Activated CD8-positive, alpha-beta T cell treated with anti-CD3 and anti-CD28 coated beads, Interleukin-2, amount 10 ng/mL, durations not matched to agents 7 days and 5 days (primary cell): ENCODE data around the gene SIAH3. TPM values are rescaled to one million over a fixed set of nuclear protein-coding genes. Genes with fewer than 3 reads are reported as not detected.
"Not testable (repeated sequence)": the region's sequence is repeated elsewhere in the genome, so short reads cannot be mapped to it uniquely, and the experiment has no call there.

Source experiments
- ATAC-seq: fragments of 150-1000 bp; cut with Tn5 transposase; one replicate; pipeline ENCODE4 v1.10.0; 2021; ENCODE audit warnings: moderate library complexity
- CTCF ChIA-PET: fragments of 350-600 bp; sonication (Branson Sonifier 250); formaldehyde crosslinking; loops from one replicate; lab custom pipeline; 2021; ENCODE audit warnings: antibody characterized with exemption; lab: Charles Lee
- POLR2A ChIA-PET: fragments of 350-600 bp; sonication (Branson Sonifier 250); formaldehyde crosslinking; loops from one replicate; lab custom pipeline; 2021; ENCODE audit warnings: antibody characterized with exemption; lab: Charles Lee
- DNase-seq: peaks from one replicate; pipeline ENCODE4 v3.0.0-alpha.2; 2020
- H3K27ac Mint-ChIP-seq: one replicate; pipeline ENCODE4 v1.8.0; 2021; ENCODE audit warnings: mild to moderate bottlenecking, mixed read lengths
- H3K27me3 Mint-ChIP-seq: one replicate; pipeline ENCODE4 v1.8.0; 2021; ENCODE audit warnings: low read depth, mixed read lengths
- H3K36me3 Mint-ChIP-seq: one replicate; pipeline ENCODE4 v1.8.0; 2021; ENCODE audit warnings: low read depth, mixed read lengths
- H3K4me1 Mint-ChIP-seq: one replicate; pipeline ENCODE4 v1.8.0; 2021; ENCODE audit warnings: low read depth, mixed read lengths
- H3K4me3 Mint-ChIP-seq: one replicate; pipeline ENCODE4 v1.8.0; 2021; ENCODE audit warnings: mild to moderate bottlenecking, mixed read lengths
- H3K9me3 Mint-ChIP-seq: one replicate; pipeline ENCODE4 v1.8.0; 2022; ENCODE audit warnings: mixed read lengths; ENCODE audit not compliant: insufficient read depth
- total RNA-seq, 2 experiments: library from RNA; stranded (reverse); gene quantifications; one replicate each; pipeline ENCODE4 v1.2.3, GENCODE V29; 2021

The SIAH3 gene
- total RNA-seq, 2 experiments from 2014 or later: not detected

DNA sequence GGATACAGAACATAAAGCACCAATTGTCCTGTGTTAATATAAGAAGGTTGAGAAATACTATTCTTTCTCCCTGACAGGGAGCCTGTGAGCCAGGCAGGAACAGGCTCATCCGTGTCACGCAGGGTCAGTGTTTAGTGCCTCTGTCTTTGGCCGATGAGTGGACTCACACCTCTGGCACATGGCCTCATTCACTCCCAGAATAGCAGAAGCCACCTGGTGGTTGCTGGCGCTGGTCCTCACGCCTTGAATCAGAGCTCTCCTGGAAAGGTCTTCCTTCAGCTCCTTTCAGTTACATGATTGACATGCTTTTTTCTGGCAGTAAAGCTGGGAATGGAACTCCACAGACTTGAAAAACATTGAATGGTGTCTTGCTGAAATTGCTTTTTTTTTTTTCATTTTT lies 28.1 kb upstream of the SIAH3 start:
- ATAC-seq: no peak
- Mint-ChIP-seq H3K4me3 (no peak overlapping the region), H3K36me3 (no peaks in the 10 kb centered on the region), H3K9me3 (no peaks in the 10 kb centered on the region), H3K27me3 (peaks cover 12% of the 10 kb centered on the region), H3K27ac (no peak overlapping the region), H3K4me1 (no peaks in the 10 kb centered on the region)
- ChIA-PET CTCF (no interaction called here), POLR2A (no interaction called here)
- DNase-seq: no peak

DNA sequence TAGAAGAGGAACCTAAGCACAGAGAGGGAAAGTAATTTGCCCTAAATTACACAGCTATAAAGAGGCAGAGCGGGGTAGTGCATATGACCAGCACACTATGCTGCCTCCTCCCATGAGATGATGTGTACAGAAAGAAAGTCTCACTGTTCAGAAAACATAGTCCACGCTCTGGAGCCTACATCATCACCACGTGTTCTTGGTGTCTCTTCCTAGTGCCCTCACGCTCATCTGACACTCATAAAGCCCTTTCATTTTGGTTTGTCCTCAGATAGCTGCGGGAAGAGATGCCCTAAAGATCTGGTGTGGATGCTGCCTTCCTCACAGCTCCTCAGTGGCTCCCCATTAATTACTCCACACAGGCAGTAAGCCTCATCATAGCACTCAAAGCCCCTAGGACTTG lies 27.4 kb upstream of the SIAH3 start:
- no peaks in the 10 kb centered on the region for H3K9me3 Mint-ChIP-seq
- DNase-seq: no peak
- H3K27ac Mint-ChIP-seq: no peak overlapping the region
- no peaks in the 10 kb centered on the region for H3K4me1 Mint-ChIP-seq
- no peak for ATAC-seq
- H3K36me3 Mint-ChIP-seq: no peaks in the 10 kb centered on the region
- POLR2A ChIA-PET: no interaction called here
- H3K27me3 Mint-ChIP-seq: peaks cover 11% of the 10 kb centered on the region
- CTCF ChIA-PET: no interaction called here
- no peak overlapping the region for H3K4me3 Mint-ChIP-seq

DNA sequence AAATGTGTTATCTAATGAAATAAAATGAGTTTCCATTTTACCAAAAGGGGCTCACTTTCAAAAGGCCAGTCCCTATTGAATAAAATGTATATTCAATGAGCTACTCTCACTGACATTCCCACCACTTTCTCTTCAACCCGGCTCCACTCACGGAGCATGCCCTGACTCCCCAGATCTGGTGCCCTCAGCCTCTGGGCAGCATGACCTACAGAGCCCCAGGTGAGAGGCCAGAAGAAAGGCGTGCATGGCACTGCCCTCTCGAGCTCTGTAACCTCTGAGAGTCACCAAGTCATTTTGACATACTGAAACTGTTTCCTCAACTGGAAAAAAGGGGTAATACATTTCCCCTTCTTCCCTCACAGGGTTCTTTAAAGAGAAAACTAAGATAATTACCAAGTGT lies 25.2 kb upstream of the SIAH3 start:
- POLR2A ChIA-PET: no interaction called here
- CTCF ChIA-PET: no interaction called here
- Mint-ChIP-seq H3K4me3 (no peak overlapping the region), H3K9me3 (no peaks in the 10 kb centered on the region), H3K4me1 (no peaks in the 10 kb centered on the region), H3K36me3 (no peaks in the 10 kb centered on the region), H3K27ac (no peak overlapping the region), H3K27me3 (peaks cover 5% of the 10 kb centered on the region)
- ATAC-seq (no peak), DNase-seq (no peak)

DNA sequence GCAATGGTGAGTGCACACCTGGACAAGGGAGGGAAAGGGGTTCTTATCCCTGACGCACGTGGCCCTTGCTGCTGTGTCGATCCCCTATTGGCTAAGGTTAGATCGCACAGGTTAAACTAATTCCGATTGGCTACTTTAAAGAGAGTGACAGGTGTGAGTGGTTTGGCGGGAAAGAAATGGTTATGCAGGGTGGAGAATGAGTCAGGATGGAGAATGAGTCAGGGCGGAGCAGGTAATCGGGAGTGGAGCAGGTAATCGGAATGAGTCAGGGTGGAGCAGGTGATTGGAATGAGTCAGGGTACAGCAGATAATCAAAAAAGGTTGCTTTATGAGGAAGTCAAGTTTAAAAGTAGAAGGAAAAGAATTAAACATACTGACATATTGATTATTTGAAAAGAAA lies 24.4 kb upstream of the SIAH3 start:
- no peak overlapping the region for H3K4me3 Mint-ChIP-seq
- no peaks in the 10 kb centered on the region for H3K9me3 Mint-ChIP-seq
- ChIA-PET CTCF (no interaction called here), POLR2A (no interaction called here)
- ATAC-seq: no peak
- peaks cover 5% of the 10 kb centered on the region for H3K27me3 Mint-ChIP-seq
- no peak overlapping the region for H3K27ac Mint-ChIP-seq
- DNase-seq: no peak
- H3K36me3 Mint-ChIP-seq: no peaks in the 10 kb centered on the region
- no peaks in the 10 kb centered on the region for H3K4me1 Mint-ChIP-seq

DNA sequence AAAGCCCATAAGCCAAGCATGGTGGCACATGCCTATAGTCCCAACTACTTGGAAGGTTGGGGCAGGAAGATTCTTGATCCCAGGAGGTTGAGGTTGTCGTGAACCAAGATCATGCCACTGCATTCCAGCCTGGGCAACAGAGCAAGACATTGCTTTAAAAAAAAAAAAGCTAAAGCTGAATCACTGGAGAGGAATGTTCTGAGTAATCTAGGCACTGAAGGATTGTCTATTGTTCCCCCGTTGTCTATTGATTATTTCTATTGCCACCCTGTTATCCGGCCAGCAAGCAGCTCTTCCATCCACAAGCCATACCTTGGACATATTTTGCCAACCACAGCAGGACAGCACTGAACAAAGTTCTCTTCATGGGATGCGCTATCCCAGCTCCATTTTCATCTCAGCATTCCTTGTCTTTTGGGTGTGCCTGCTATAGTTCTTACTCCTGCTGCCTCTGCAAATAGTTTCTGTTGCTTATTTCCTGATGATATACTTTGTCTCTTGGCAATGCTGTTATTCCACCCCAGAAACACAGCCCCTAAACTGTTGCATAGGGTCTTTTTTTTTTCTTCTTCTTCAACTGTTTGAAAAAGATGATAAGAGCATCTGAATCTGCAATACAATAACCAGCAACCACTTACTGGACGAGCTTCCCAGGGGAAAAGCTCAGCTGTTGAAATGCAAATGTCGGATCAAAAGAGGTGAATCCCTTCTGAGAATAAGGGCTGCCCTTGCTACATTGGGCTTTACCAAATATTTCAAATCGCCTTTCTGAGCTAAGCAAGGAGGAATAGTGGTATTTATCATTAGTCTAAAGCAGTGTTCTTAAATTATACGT lies 22.2 kb upstream of the SIAH3 start:
- DNase-seq (no peak), ATAC-seq (no peak)
- POLR2A ChIA-PET: no interaction called here
- Mint-ChIP-seq H3K27me3 (no peaks in the 10 kb centered on the region), H3K27ac (no peak overlapping the region), H3K9me3 (no peaks in the 10 kb centered on the region), H3K36me3 (no peaks in the 10 kb centered on the region), H3K4me3 (no peak overlapping the region), H3K4me1 (no peaks in the 10 kb centered on the region)
- CTCF ChIA-PET: no interaction called here

DNA sequence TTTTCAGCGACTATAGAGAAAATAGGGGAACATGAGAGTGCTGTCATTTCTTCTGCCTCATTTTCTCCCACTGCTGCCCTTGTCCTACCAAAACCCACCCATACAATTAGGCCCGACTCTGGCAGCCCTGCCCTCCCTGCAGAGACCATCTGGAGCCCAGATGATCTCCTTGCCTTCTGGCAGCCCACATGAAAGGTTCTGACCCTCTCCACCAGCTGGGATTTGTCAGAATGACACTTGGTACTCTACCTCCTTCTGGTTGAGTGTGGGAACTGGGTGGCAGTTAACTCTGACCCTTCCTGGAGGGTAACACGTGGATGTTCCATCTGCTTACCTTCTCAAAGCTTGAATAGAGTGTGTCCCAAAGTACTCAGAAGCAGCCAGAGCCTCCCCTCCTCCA lies 21.0 kb upstream of the SIAH3 start:
- Mint-ChIP-seq H3K27ac (no peak overlapping the region), H3K4me1 (no peaks in the 10 kb centered on the region), H3K27me3 (no peaks in the 10 kb centered on the region), H3K9me3 (no peaks in the 10 kb centered on the region), H3K36me3 (no peaks in the 10 kb centered on the region), H3K4me3 (no peak overlapping the region)
- no peak for ATAC-seq
- no peak for DNase-seq
- CTCF ChIA-PET: no interaction called here
- POLR2A ChIA-PET: no interaction called here

DNA sequence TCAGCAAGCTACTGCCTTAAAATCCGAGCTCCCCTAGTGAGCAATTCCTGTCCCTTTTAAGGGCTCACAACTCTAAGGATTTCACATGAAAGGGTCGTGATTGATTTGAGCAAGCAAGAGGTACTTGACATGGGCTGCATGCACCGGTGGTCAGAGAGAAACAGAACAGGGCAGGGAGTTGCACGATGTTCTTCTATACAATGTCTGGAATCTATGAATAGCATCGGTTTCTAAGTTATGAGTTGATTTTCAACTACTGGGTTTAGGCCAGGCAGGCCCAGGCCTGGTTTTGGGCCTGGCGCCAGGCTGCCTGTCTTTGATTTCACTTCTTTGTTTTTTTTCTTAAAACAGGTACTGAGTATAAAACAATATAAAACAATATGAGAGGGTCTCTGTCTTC lies 19.6 kb upstream of the SIAH3 start:
- H3K4me3 Mint-ChIP-seq, H3K27ac Mint-ChIP-seq, H3K4me1 Mint-ChIP-seq, H3K27me3 Mint-ChIP-seq, DNase-seq, ATAC-seq, H3K9me3 Mint-ChIP-seq, H3K36me3 Mint-ChIP-seq, POLR2A ChIA-PET, CTCF ChIA-PET: not testable (repeated sequence)

DNA sequence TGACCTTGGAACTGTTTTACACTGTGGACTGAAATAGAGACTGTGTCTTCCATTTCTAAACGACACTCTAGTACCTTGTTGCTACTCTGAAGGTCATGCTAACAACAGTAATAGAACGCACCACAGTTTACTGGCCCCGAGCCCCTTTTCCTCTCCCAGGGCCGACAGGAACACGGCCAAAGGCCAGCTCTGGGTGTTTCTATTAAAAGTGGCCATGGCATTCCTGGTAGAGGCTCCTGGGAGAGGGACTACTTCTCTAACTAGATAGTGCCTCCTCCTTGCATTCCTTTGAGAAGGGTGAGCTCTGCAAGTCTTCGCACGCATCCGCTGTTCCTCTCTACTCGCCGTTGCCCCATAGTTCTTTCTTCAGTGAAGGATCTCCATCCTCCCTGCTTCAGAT lies 18.7 kb upstream of the SIAH3 start:
- no peaks in the 10 kb centered on the region for H3K9me3 Mint-ChIP-seq
- no peaks in the 10 kb centered on the region for H3K4me1 Mint-ChIP-seq
- POLR2A ChIA-PET: no interaction called here
- CTCF ChIA-PET: no interaction called here
- no peaks in the 10 kb centered on the region for H3K27me3 Mint-ChIP-seq
- no peaks in the 10 kb centered on the region for H3K36me3 Mint-ChIP-seq
- H3K27ac Mint-ChIP-seq: no peak overlapping the region
- no peak for DNase-seq
- no peak for ATAC-seq
- H3K4me3 Mint-ChIP-seq: no peak overlapping the region

DNA sequence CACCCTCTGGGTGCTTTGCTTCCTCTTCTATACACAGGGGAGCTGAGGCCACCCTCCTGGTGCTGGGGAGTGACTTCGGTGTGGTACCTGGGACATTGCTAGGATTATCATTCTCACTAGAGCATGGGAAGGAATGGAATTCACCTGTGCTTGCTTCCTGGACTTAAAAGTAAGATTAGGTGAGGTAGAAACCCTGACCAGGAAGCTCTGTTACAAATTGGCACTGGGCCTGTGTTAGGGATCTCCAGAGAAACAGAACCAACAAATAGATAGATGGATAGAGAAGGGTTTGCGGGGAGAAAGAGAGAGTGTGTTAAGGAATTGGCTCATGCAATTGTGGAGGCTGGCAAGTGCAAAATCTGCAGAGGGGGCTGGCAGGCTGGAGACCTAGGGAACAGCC lies 13.9 kb upstream of the SIAH3 start:
- no peaks in the 10 kb centered on the region for H3K36me3 Mint-ChIP-seq
- no peak overlapping the region for H3K27ac Mint-ChIP-seq
- no peaks in the 10 kb centered on the region for H3K4me1 Mint-ChIP-seq
- ChIA-PET POLR2A (no interaction called here), CTCF (no interaction called here)
- H3K9me3 Mint-ChIP-seq: no peaks in the 10 kb centered on the region
- H3K27me3 Mint-ChIP-seq: peaks cover 11% of the 10 kb centered on the region
- no peak overlapping the region for H3K4me3 Mint-ChIP-seq
- no peak for DNase-seq
- ATAC-seq: no peak

DNA sequence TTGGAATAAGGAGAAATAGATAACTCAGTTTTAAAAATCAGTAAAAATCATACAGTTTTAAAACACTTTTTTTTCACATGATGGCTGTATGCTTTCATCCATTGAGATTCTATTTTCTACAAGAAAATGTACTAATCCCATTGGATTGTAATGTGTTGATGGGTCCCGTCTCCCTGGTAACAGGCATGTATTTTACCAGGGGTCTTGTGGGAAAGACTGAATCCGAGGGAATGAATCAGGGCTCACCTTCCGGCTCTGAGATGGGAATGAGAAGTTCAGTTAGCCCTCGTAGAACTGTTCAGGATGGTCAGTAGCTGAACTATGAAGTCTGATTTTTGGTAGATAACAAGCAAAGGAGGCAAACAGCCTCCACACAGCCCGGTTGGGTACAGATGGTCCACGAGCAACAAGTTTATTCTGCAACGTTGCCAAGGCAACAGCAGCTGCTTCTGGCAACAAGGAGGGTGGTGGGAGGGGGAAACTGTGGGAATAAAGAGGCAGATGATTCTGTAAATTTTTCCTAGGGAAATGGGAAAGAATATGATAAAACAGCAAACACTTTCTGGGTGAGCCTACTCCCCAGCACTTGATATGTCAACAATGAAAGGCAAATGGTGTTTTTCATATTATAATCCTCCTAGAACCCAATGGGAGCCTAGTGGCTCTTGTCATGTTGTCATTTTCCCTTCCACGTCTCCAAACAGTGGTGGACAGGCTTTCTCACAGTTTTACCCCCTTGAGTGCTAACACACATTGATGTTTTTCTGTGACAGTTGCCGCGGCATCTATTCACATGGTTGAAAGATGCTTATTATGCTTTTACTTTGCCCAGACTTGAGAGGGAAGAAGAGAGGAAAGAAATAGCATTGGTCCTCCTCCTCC lies 12.4 kb upstream of the SIAH3 start:
- no peak overlapping the region for H3K4me3 Mint-ChIP-seq
- H3K27me3 Mint-ChIP-seq: peaks cover 13% of the 10 kb centered on the region
- no peak overlapping the region for H3K27ac Mint-ChIP-seq
- CTCF ChIA-PET: no interaction called here
- H3K4me1 Mint-ChIP-seq: no peaks in the 10 kb centered on the region
- POLR2A ChIA-PET: no interaction called here
- ATAC-seq (no peak), DNase-seq (no peak)
- no peaks in the 10 kb centered on the region for H3K9me3 Mint-ChIP-seq
- no peaks in the 10 kb centered on the region for H3K36me3 Mint-ChIP-seq

DNA sequence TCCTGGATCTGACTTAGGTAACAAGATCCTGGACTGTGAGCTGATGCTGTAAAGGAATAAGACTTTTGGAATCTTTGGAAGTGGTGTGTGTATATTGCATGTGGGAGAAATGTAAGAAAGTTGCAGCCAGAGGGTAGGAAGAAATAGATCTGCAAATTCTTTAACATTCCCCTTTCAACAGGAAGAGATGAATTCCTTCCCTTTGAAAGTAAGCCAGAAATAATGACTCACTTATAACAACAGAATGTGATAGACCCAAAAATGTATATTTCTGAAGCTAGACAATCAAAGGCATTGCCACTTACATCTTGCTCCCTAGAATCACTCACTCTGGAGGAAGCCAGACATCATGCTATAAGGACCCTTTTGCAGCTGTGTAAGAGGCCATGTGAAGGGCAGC lies 9.8 kb upstream of the SIAH3 start:
- Mint-ChIP-seq H3K4me1 (no peaks in the 10 kb centered on the region), H3K9me3 (no peaks in the 10 kb centered on the region), H3K27ac (no peak overlapping the region), H3K4me3 (no peak overlapping the region), H3K36me3 (no peaks in the 10 kb centered on the region), H3K27me3 (peaks cover 14% of the 10 kb centered on the region)
- ChIA-PET CTCF (no interaction called here), POLR2A (no interaction called here)
- DNase-seq (no peak), ATAC-seq (no peak)

DNA sequence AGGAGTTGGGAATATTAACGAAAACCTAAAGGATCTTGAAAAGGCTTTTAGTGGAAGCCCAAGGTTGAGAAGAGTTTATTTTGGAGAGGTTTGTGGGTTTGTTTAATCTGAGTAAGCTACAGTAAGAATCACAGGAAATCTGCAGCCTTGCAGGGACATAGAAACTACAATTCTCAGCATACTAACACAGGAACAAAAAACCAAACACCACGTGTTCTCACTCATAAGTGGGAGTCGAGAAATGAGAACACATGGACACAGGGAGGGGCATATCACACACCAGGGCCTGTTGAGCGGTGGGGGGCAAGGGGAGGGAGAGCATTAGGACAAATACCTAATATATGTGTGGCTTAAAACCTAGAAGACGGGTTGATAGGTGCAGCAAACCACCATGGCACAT lies 8.7 kb upstream of the SIAH3 start:
- no peaks in the 10 kb centered on the region for H3K4me1 Mint-ChIP-seq
- no peaks in the 10 kb centered on the region for H3K36me3 Mint-ChIP-seq
- ChIA-PET POLR2A (no interaction called here), CTCF (no interaction called here)
- H3K9me3 Mint-ChIP-seq: no peaks in the 10 kb centered on the region
- H3K27me3 Mint-ChIP-seq: peaks cover 17% of the 10 kb centered on the region
- DNase-seq: no peak
- ATAC-seq: no peak
- no peak overlapping the region for H3K4me3 Mint-ChIP-seq
- H3K27ac Mint-ChIP-seq: no peak overlapping the region
